ENCODE results near the gene WDR35. TPM values are rescaled to one million over a fixed set of nuclear protein-coding genes. Genes with fewer than 3 reads are reported as not detected.

WDR35 gene
- total RNA-seq, 4 donors from 2014 or later, result 17.6 to 19.2 (median 18.1) TPM

- DNase-seq, result no peak
- TF ChIP-seq CTCF (IDR thresholded peaks at IDR 0.05) (no peak), POLR2A (IDR thresholded peaks at IDR 0.05) (no peak)
- Histone ChIP-seq H3K36me3 (no peaks in the 10 kb centered on the region), H3K27ac (no peak overlapping the region), H3K9me3 (no peaks in the 10 kb centered on the region), H3K27me3 (no peaks in the 10 kb centered on the region), H3K4me1 (peaks cover 0 to 12% of the 10 kb centered on the region in 2 donors), H3K4me3 (replicated peaks in 1 of 3) (no peak overlapping the region)
- WGBS, 2 donors, result 83 to 85% methylated on average over 14 of the region's 14 CpGs
- intact Hi-C loops (cut with DNase I), result no loop called here
Observed at GRCh38 chr2:20011276-20012031, 21.5 kb upstream of the WDR35 start.

DNA sequence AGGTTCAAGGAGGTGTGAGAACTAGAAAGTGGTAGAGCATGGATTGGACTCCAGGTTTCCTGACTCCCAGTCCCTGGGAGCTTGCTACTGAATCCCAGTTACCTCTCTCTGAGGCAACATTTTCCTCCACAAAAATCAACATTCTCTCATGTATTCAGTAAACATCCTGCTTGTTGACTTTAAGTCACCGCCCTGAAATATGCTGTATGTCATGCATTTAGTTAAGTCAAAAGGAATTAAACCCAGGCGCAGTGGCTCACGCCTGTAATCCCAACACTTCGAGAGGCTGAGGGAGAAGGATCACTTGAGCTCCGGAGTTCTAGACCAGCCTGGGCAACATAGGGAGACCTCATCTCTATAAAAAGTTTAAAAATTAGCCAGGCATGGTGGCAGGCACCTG lies 18.8 kb upstream of the WDR35 start:
- H3K27ac ChIP-seq, result no peak overlapping the region
- peaks cover 0 to 12% of the 10 kb centered on the region in 2 donors for H3K4me1 ChIP-seq
- H3K27me3 ChIP-seq, result no peaks in the 10 kb centered on the region
- no peaks in the 10 kb centered on the region for H3K36me3 ChIP-seq
- no peak overlapping the region for H3K4me3 ChIP-seq (replicated peaks in 1 of 3)
- TF ChIP-seq CTCF (IDR thresholded peaks at IDR 0.05) (no peak), POLR2A (IDR thresholded peaks at IDR 0.05) (no peak)
- WGBS, 2 donors, result 87 to 88% methylated on average over 5 of the region's 5 CpGs
- no peak for DNase-seq
- H3K9me3 ChIP-seq, result no peaks in the 10 kb centered on the region
- intact Hi-C loops (cut with DNase I), result no loop called here

DNA sequence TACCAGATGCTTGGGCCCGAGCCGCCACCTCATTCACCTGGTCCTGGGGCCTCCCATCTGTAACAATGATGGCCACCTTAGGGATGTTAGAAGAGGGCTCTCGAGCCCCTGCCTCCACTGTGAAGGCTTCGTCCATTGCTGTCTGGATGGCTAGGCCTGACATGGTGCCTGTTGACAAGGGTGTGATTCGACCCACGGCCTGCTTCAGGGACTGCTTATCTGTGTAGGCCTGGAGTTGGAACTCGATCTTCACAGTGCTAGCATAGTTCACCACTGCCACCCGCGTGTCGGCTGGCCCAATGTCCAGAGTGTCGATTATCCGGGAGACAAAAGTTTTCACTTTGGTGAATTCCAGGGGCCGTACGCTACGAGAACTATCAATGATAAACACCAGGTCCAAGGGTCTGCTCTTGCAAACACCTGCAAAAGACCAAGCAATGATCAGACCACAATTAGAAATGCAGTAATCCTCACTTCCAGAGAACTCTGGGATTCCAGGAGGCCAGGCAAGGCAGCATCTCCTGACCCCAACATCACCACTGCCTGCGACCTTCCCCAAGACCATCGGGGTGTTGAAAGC lies 16.1 kb upstream of the WDR35 start:
- H3K9me3 ChIP-seq, result no peaks in the 10 kb centered on the region
- DNase-seq, result no peak
- intact Hi-C loops (cut with DNase I), result no loop called here
- H3K4me3 ChIP-seq (replicated peaks in 1 of 3), result no peak overlapping the region
- no peaks in the 10 kb centered on the region for H3K36me3 ChIP-seq
- no peaks in the 10 kb centered on the region for H3K4me1 ChIP-seq
- TF ChIP-seq POLR2A (IDR thresholded peaks at IDR 0.05), result no peak
- TF ChIP-seq CTCF (IDR thresholded peaks at IDR 0.05), result no peak
- WGBS, 2 donors, result 87 to 96% methylated on average over 13 to 15 of the region's 17 CpGs
- H3K27me3 ChIP-seq, result no peaks in the 10 kb centered on the region
- H3K27ac ChIP-seq, result no peak overlapping the region

- Histone ChIP-seq H3K4me1 (no peaks in the 10 kb centered on the region), H3K4me3 (replicated peaks in 1 of 3) (no peak overlapping the region), H3K27ac (no peak overlapping the region), H3K36me3 (no peaks in the 10 kb centered on the region), H3K9me3 (no peaks in the 10 kb centered on the region), H3K27me3 (no peaks in the 10 kb centered on the region)
- DNase-seq, result no peak
- WGBS, 2 donors, result 90 to 91% methylated on average over 10 of the region's 10 CpGs
- intact Hi-C loops (cut with DNase I), result no loop called here
- TF ChIP-seq CTCF (IDR thresholded peaks at IDR 0.05) (no peak), POLR2A (IDR thresholded peaks at IDR 0.05) (no peak)
Observed at GRCh38 chr2:20005067-20005627, 15.2 kb upstream of the WDR35 start.

- intact Hi-C loops (cut with DNase I), result no loop called here
- 81 to 90% methylated on average over 2 of the region's 2 CpGs for WGBS, 2 donors
- no peaks in the 10 kb centered on the region for H3K36me3 ChIP-seq
- no peak for DNase-seq
- H3K27ac ChIP-seq, result no peak overlapping the region
- H3K4me3 ChIP-seq (replicated peaks in 1 of 3), result no peak overlapping the region
- TF ChIP-seq CTCF (IDR thresholded peaks at IDR 0.05) (no peak), POLR2A (IDR thresholded peaks at IDR 0.05) (no peak)
- H3K27me3 ChIP-seq, result no peaks in the 10 kb centered on the region
- H3K9me3 ChIP-seq, result no peaks in the 10 kb centered on the region
- H3K4me1 ChIP-seq, result no peaks in the 10 kb centered on the region
Observed at GRCh38 chr2:20001361-20001863, 11.5 kb upstream of the WDR35 start.
